Thymus (tissue), 11 donors: ENCODE data around the gene DIAPH2. TPM values are rescaled to one million over a fixed set of nuclear protein-coding genes. Genes with fewer than 3 reads are reported as not detected.

ENCODE experiments used
- DNase-seq, 9 donors: peaks; one replicate each; pipeline ENCODE4 v3.0.0-alpha.2; 2013; ENCODE audit warnings: low spot score in 9 of 9, low read depth in 6 of 9, missing footprints in 1 of 9
- H3K27ac ChIP-seq, 2 donors: one replicate each; pipeline ENCODE4 v1.5.1; 2013; ENCODE audit warnings: control low read depth in 1 of 2, low read depth in 1 of 2, low read length in 1 of 2, mild to moderate bottlenecking in 1 of 2, moderate library complexity in 1 of 2
- H3K27me3 ChIP-seq, 2 donors: one replicate each; pipeline ENCODE4 v1.5.1; 2013; ENCODE audit warnings: low read length in 1 of 2; ENCODE audit not compliant: control insufficient read depth in 2 of 2, insufficient read depth in 1 of 2
- H3K36me3 ChIP-seq, 2 donors: one replicate each; pipeline ENCODE4 v1.5.1; 2013; ENCODE audit warnings: low read length in 1 of 2, mild to moderate bottlenecking in 1 of 2, moderate library complexity in 1 of 2; ENCODE audit not compliant: control insufficient read depth in 2 of 2, insufficient read depth in 2 of 2
- H3K4me1 ChIP-seq, 2 donors: one replicate each; pipeline ENCODE4 v1.5.1; 2013; ENCODE audit warnings: low read length in 2 of 2; ENCODE audit not compliant: control insufficient read depth in 2 of 2, insufficient read depth in 2 of 2
- H3K4me3 ChIP-seq, 2 donors: one replicate each; pipeline ENCODE4 v1.5.1; 2013; ENCODE audit warnings: low read length in 2 of 2, control low read depth in 1 of 2, mild to moderate bottlenecking in 1 of 2
- H3K9me3 ChIP-seq, 2 donors: one replicate each; pipeline ENCODE4 v1.5.1; 2013; ENCODE audit warnings: low read length in 1 of 2, mild to moderate bottlenecking in 1 of 2; ENCODE audit not compliant: control insufficient read depth in 2 of 2, insufficient read depth in 1 of 2
- WGBS: extraction: QIAGEN DNeasy Blood & Tissue Kit; methylation state at CpG from one replicate; pipeline ENCODE4 v1.1.7; 2013; 5-methylcytosine and 5-hydroxymethylcytosine counted together
- polyA plus RNA-seq: library from polyadenylated mRNA; stranded (reverse); fragments of 200-250 nt; gene quantifications from one replicate; pipeline ENCODE4 v1.2.3, GENCODE V29; 2013
- total RNA-seq: library from RNA; stranded (reverse); fragments of 120-200 nt; gene quantifications from one replicate; pipeline ENCODE4 v1.2.4, GENCODE V29; 2013
- donor health status: healthy.

The DIAPH2 gene
- total and polyA plus RNA-seq, 2 donors: 4.8 to 13.1 TPM

- H3K9me3 ChIP-seq: no peaks in the 10 kb centered on the region
- no peaks in the 10 kb centered on the region for H3K36me3 ChIP-seq
- H3K27me3 ChIP-seq: no peaks in the 10 kb centered on the region
- WGBS: 96% methylated on average over 4 of the region's 4 CpGs
- H3K27ac ChIP-seq: no peak overlapping the region
- H3K4me1 ChIP-seq: no peaks in the 10 kb centered on the region
- no peak overlapping the region for H3K4me3 ChIP-seq
- no peak for DNase-seq
Measured at GRCh38 chrX:96919672-96920071, 235.0 kb downstream of the DIAPH2 start.

GRCh38 chrX:96924581-96924980, 239.9 kb downstream of the DIAPH2 start:
- no peaks in the 10 kb centered on the region for H3K9me3 ChIP-seq
- H3K36me3 ChIP-seq: no peaks in the 10 kb centered on the region
- no peak for DNase-seq
- H3K27me3 ChIP-seq: no peaks in the 10 kb centered on the region
- no peak overlapping the region for H3K4me3 ChIP-seq
- H3K4me1 ChIP-seq: no peaks in the 10 kb centered on the region
- H3K27ac ChIP-seq: no peak overlapping the region
- 91% methylated on average over 3 of the region's 3 CpGs for WGBS

- Histone ChIP-seq H3K36me3 (no peaks in the 10 kb centered on the region), H3K4me1 (no peaks in the 10 kb centered on the region), H3K27me3 (no peaks in the 10 kb centered on the region), H3K4me3 (no peak overlapping the region), H3K9me3 (no peaks in the 10 kb centered on the region), H3K27ac (no peak overlapping the region)
- no peak for DNase-seq
Measured at GRCh38 chrX:96929036-96929435, 244.4 kb downstream of the DIAPH2 start.

GRCh38 chrX:96957718-96958117, 273.1 kb downstream of the DIAPH2 start:
- Histone ChIP-seq H3K27ac (no peak overlapping the region), H3K36me3 (no peaks in the 10 kb centered on the region), H3K9me3 (peaks cover 0 to 4% of the 10 kb centered on the region in 2 donors), H3K4me3 (no peak overlapping the region), H3K27me3 (no peaks in the 10 kb centered on the region), H3K4me1 (no peaks in the 10 kb centered on the region)
- 99% methylated on average over 4 of the region's 4 CpGs for whole genome bisulfite sequencing
- DNase-seq: no peak

- no peaks in the 10 kb centered on the region for H3K9me3 ChIP-seq
- no peaks in the 10 kb centered on the region for H3K36me3 ChIP-seq
- H3K4me3 ChIP-seq: no peak overlapping the region
- no peak overlapping the region for H3K27ac ChIP-seq
- H3K4me1 ChIP-seq: no peaks in the 10 kb centered on the region
- no peaks in the 10 kb centered on the region for H3K27me3 ChIP-seq
- over 99% methylated on average over 4 of the region's 4 CpGs for WGBS
- DNase-seq: no peak
Measured at GRCh38 chrX:96971812-96972211, 287.2 kb downstream of the DIAPH2 start.

- no peak overlapping the region for H3K4me3 ChIP-seq
- no peaks in the 10 kb centered on the region for H3K36me3 ChIP-seq
- no peaks in the 10 kb centered on the region for H3K27me3 ChIP-seq
- H3K27ac ChIP-seq: no peak overlapping the region
- DNase-seq: no peak
- 100% methylated on average over 1 of the region's 1 CpG for WGBS
- no peaks in the 10 kb centered on the region for H3K9me3 ChIP-seq
- H3K4me1 ChIP-seq: no peaks in the 10 kb centered on the region
Measured at GRCh38 chrX:96978906-96979305, 294.3 kb downstream of the DIAPH2 start.

GRCh38 chrX:96979766-96980165, 295.1 kb downstream of the DIAPH2 start:
- DNase-seq: no peak
- 95% methylated on average over 5 of the region's 5 CpGs for WGBS
- H3K4me3 ChIP-seq: no peak overlapping the region

GRCh38 chrX:96982161-96982560, 297.5 kb downstream of the DIAPH2 start:
- no peak for DNase-seq
- Histone ChIP-seq H3K9me3 (no peaks in the 10 kb centered on the region), H3K36me3 (no peaks in the 10 kb centered on the region), H3K4me3 (no peak overlapping the region), H3K27ac (no peak overlapping the region), H3K27me3 (no peaks in the 10 kb centered on the region), H3K4me1 (no peaks in the 10 kb centered on the region)
- WGBS: 100% methylated on average over 1 of the region's 1 CpG

More at GRCh38 chrX:96979766-96980165, 295.1 kb downstream of the DIAPH2 start:
- H3K27me3 ChIP-seq: no peaks in the 10 kb centered on the region
- H3K27ac ChIP-seq: no peak overlapping the region
- H3K36me3 ChIP-seq: no peaks in the 10 kb centered on the region
- H3K4me1 ChIP-seq: no peaks in the 10 kb centered on the region
- H3K9me3 ChIP-seq: no peaks in the 10 kb centered on the region

GRCh38 chrX:96984538-96984937, 299.9 kb downstream of the DIAPH2 start:
- DNase-seq: no peak
- no peaks in the 10 kb centered on the region for H3K27me3 ChIP-seq
- over 99% methylated on average over 3 of the region's 3 CpGs for WGBS
- no peaks in the 10 kb centered on the region for H3K36me3 ChIP-seq
- no peaks in the 10 kb centered on the region for H3K4me1 ChIP-seq
- H3K9me3 ChIP-seq: no peaks in the 10 kb centered on the region
- no peak overlapping the region for H3K4me3 ChIP-seq
- H3K27ac ChIP-seq: no peak overlapping the region

- H3K27me3 ChIP-seq: no peaks in the 10 kb centered on the region
- no peak for DNase-seq
- WGBS: 96% methylated on average over 2 of the region's 2 CpGs
- no peak overlapping the region for H3K27ac ChIP-seq
- H3K4me1 ChIP-seq: no peaks in the 10 kb centered on the region
- H3K4me3 ChIP-seq: no peak overlapping the region
- H3K36me3 ChIP-seq: no peaks in the 10 kb centered on the region
- no peaks in the 10 kb centered on the region for H3K9me3 ChIP-seq
Measured at GRCh38 chrX:96985046-96985445, 300.4 kb downstream of the DIAPH2 start.
